ENCODE measurements around the gene ATG10. TPM values are rescaled to one million over a fixed set of nuclear protein-coding genes. Genes with fewer than 3 reads are reported as not detected.

Gene ATG10
- total RNA-seq, 4 donors from 2014 or later = 6.0 to 16.4 (median 10.2) TPM

GRCh38 chr5:82154776-82155175 is 183.0 kb downstream of the ATG10 start:
- Histone ChIP-seq H3K4me1 (peaks cover 0 to 11% (median 6%) of the 10 kb centered on the region in 3 donors), H3K9me3 (no peaks in the 10 kb centered on the region), H3K4me3 (no peak overlapping the region), H3K27ac (no peak overlapping the region), H3K27me3 (no peaks in the 10 kb centered on the region), H3K36me3 (no peaks in the 10 kb centered on the region)
- no peak for TF ChIP-seq POLR2A (IDR thresholded peaks at IDR 0.05)
- TF ChIP-seq EP300 (IDR thresholded peaks at IDR 0.05) = no peak
- TF ChIP-seq CTCF (IDR thresholded peaks at IDR 0.05) = no peak
- no peak for TF ChIP-seq POLR2AphosphoS5 (IDR thresholded peaks at IDR 0.05)
- WGBS, 2 donors (ENCODE audit: low coverage in 1 of 2) = 57% methylated on average over 1 of the region's 1 CpG; no CpG with 5 or more reads in 1 of the 2 donors
- no peak for ATAC-seq

- Histone ChIP-seq H3K4me1 (peaks cover 0 to 11% (median 6%) of the 10 kb centered on the region in 3 donors), H3K27me3 (no peaks in the 10 kb centered on the region), H3K4me3 (no peak overlapping the region), H3K36me3 (no peaks in the 10 kb centered on the region), H3K27ac (no peak overlapping the region), H3K9me3 (no peaks in the 10 kb centered on the region)
- TF ChIP-seq CTCF (IDR thresholded peaks at IDR 0.05) = no peak
- TF ChIP-seq POLR2A (IDR thresholded peaks at IDR 0.05) = no peak
- no peak for TF ChIP-seq POLR2AphosphoS5 (IDR thresholded peaks at IDR 0.05)
- no peak for TF ChIP-seq EP300 (IDR thresholded peaks at IDR 0.05)
- ATAC-seq = no peak
- WGBS, 2 donors (ENCODE audit: low coverage in 1 of 2) = 0 to 47% methylated on average over 1 of the region's 1 CpG
Measured at GRCh38 chr5:82155305-82155704, 183.5 kb downstream of the ATG10 start.

- ATAC-seq = no peak
- Histone ChIP-seq H3K9me3 (no peaks in the 10 kb centered on the region), H3K4me3 (no peak overlapping the region), H3K4me1 (peaks cover 0 to 11% (median 6%) of the 10 kb centered on the region in 3 donors), H3K27me3 (no peaks in the 10 kb centered on the region), H3K36me3 (no peaks in the 10 kb centered on the region), H3K27ac (no peak overlapping the region)
- WGBS, 2 donors (ENCODE audit: low coverage in 1 of 2) = 87% methylated on average over 3 of the region's 4 CpGs
- no peak for TF ChIP-seq EP300 (IDR thresholded peaks at IDR 0.05)
- TF ChIP-seq CTCF (IDR thresholded peaks at IDR 0.05) = no peak
- TF ChIP-seq POLR2AphosphoS5 (IDR thresholded peaks at IDR 0.05) = no peak
- TF ChIP-seq POLR2A (IDR thresholded peaks at IDR 0.05) = no peak
Measured at GRCh38 chr5:82156874-82157273, 185.1 kb downstream of the ATG10 start.

GRCh38 chr5:82158755-82159413 is 187.1 kb downstream of the ATG10 start:
- Histone ChIP-seq H3K27me3 (no peaks in the 10 kb centered on the region), H3K4me1 (peaks cover 0 to 15% (median 6%) of the 10 kb centered on the region in 3 donors), H3K9me3 (no peaks in the 10 kb centered on the region), H3K27ac (no peak overlapping the region), H3K4me3 (no peak overlapping the region), H3K36me3 (no peaks in the 10 kb centered on the region)
- TF ChIP-seq POLR2A (IDR thresholded peaks at IDR 0.05) (no peak), CTCF (IDR thresholded peaks at IDR 0.05) (no peak), EP300 (IDR thresholded peaks at IDR 0.05) (no peak), POLR2AphosphoS5 (IDR thresholded peaks at IDR 0.05) (no peak)
- ATAC-seq = no peak
- 97 to 100% methylated on average over 2 to 3 of the region's 3 CpGs for WGBS, 2 donors (ENCODE audit: low coverage in 1 of 2)

GRCh38 chr5:82160948-82161347 is 189.1 kb downstream of the ATG10 start:
- ATAC-seq = no peak
- H3K4me3 ChIP-seq = no peak overlapping the region

More at GRCh38 chr5:82160948-82161347, 189.1 kb downstream of the ATG10 start:
- Histone ChIP-seq H3K9me3 (no peaks in the 10 kb centered on the region), H3K36me3 (no peaks in the 10 kb centered on the region), H3K4me1 (peaks cover 0 to 22% (median 10%) of the 10 kb centered on the region in 3 donors), H3K27ac (no peak overlapping the region), H3K27me3 (no peaks in the 10 kb centered on the region)
- TF ChIP-seq POLR2AphosphoS5 (IDR thresholded peaks at IDR 0.05) (no peak), CTCF (IDR thresholded peaks at IDR 0.05) (no peak), POLR2A (IDR thresholded peaks at IDR 0.05) (no peak), EP300 (IDR thresholded peaks at IDR 0.05) (no peak)

All from gastroesophageal sphincter (tissue), 4 donors.